Activated T-cell treated with anti-CD3 and anti-CD28 coated beads for 24 hours (primary cell): ENCODE results near the gene TMEM163.

Experiments used
- DNase-seq: peaks from one replicate; pipeline ENCODE4 v3.0.0-alpha.2; 2020; ENCODE audit warnings: low read depth

TMEM163 gene

DNA sequence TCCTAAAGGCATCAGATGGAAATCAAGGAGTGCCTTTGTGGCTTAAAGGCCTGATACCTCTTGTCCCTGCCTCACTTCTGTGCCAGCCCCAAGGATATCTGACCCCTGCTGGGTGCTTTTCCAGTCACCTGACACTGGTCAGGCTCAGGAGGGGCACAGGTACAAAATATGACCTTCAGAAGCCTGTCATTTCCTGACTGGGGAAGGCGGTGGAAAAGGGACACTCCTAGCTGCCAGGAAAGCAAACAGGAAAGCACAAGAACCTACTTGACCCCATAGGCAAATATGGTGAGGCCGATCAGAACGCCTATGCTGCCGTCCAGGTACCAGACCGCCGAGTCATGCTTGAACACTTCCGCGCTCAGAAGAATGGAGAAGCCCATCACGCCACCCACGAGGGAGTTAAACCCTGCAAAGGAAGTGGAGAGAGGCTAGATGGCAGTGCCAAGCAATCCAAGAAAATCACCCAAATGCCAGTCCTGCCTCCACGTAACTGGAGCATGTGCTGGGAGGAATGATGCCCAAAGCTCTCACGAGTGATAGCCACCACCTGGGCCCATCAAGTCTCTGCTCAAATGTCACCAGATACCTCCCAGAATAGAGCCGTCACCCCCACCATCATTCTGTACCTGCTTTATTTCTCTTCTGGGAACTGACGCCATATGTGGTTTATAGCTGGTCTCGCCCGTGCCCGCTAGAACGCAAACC lies 260.9 kb downstream of the TMEM163 start:
- DNase-seq: no peak

DNA sequence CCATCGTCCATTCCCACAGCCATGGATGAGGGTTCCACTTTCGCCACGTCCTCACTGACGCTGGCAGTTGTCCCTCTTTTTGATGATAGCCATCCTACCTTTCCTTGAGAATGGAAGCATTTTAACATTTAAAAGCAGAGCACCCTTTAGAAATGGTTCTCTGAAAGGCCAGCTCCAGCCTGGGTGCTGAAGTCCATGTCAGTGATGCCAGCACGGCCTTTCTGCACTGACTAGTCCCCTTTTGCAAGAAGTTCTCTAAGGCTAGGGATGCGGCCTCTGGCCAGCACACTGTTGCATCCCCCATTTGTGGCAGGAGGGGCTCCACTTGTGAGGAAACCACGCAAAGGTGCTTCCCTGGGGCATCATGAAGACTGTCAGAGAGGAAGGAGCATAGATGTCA lies 261.4 kb downstream of the TMEM163 start:
- no peak for DNase-seq

- no peak for DNase-seq
Measured at GRCh38 chr2:134455426-134455825, 263.4 kb downstream of the TMEM163 start.

DNA sequence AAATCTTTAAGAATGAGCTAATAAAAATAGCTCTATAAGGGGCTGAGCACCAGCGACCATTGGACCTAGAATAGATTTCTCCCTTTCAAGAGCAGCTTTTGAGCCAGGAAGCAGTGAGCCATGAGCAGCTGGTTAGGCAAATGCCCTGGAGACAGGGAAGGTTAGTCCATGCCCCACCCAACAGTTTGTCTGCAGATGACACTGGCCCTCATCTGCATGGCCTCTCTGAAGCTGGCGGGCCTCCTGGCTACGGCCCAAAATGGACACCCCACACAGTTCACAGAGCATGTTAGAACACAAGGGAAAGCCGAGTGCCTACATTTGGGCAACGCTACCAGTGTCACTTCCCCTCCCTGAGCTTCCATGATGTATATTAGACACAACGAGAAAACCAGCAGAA lies 263.9 kb downstream of the TMEM163 start:
- no peak for DNase-seq

DNA sequence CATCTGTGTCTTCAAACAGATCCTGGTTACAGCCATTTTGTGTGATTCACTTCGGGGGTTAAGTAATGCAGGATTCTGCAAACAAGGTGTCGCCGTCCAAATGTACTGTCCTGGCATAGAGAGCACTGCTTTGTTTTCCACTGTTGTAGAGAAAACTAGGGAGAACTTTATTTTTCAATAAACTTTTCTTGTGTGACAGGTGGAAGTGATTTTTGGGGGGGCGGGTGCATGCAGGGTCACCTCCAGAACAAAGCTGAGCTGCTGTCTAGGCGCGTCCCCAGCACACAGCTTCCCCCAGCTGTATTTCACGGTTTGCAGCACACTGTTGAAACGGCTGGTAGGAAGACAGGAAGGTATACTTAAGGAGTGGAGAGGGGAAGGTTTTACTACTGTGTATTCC lies 264.4 kb downstream of the TMEM163 start:
- DNase-seq: no peak

DNA sequence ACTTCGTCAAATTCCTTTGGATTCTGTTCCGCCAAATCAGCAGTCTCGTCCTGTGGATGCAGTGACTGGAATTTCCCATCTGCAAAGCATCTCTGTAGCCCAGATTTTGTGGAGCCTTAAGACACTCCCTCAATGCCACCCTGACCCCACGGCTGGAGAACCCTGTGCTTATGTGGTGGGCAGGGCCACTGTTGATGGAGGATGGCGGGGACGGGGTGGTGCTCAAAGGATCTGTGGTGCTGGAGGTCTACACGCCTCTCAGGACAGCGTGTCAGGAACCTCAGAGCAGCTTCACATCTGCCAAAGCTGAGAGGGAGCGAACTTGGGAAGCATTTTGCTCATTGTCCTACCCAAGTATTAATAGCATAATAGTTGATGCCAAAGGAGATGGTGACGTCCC lies 264.8 kb downstream of the TMEM163 start:
- no peak for DNase-seq

DNA sequence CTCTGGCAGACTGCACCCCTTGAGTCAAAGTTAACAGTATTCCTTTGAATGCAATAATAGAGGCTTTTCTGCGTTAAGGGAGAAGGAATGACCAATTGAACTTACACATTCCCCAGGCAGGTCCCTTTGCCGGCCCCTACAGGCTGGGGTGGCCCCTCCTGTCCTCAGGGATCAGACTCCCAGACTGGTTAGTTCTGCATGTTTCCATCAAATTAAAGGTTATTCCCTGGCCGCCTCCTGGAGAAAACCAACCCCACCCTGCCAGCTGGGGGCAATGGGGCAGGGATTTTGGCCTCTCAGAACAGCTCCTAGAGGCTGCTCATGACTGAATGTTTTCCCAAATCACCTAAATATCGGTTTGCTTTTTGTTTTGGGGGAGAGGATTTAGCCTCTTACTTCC lies 265.3 kb downstream of the TMEM163 start:
- no peak for DNase-seq

GRCh38 chr2:134452042-134452733 lies 266.6 kb downstream of the TMEM163 start:
- no peak for DNase-seq

GRCh38 chr2:134451347-134451630 lies 267.5 kb downstream of the TMEM163 start:
- no peak for DNase-seq

DNA sequence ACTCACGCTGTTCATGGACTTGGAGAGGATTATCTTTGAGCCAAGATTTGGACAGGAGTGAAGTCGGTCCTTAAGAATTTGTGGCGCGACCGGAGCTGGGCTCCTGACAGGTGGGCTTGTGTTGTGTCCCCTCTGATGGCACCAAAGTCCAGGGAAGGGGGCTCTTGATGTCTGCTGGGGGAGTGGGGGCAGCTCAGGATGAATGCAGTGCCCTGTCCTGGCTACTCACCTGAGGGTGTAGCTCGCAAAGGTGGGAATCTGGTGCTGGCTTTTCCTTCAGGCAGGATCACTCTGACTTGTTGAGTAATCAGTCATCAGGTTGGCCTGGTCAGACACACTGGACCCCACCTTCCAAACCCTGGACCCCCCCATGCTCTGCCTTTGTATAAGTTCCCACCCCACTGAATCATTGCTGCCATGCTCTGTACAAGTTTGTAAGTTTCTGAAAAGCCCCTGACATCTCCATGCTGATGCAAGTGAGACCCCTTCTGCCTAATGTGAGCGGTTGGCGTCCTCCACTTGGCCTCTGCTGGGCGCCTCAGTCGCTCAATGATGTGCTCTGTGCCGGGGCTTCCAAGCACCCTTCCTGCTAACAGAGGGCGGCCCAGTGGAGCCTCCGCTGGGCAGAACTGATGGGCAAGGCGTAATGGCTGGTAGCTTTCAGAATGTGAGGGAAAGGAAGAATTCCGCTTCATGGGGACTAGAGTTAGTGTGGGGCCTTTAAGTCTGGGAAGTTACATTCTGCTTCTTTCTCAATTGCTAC lies 268.9 kb downstream of the TMEM163 start:
- DNase-seq: no peak

DNA sequence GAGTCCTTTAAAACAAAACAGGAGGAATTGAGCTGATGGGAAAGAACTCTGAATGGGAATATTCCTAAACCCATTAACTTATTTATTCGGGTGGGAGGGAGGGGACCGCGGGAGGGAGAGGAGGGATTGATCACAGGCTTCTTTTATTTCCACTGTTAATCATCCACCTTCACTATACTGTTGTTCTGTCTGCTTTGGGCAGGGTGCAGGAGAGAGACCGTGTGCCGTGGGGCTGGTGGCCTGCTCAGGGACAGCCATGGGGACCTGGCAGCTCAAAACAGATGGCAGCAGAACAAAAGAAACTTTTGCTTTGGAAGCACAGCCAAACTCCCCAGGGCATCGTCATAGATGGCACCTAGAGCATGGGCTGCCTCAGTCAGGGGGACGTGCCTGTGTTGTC lies 269.6 kb downstream of the TMEM163 start:
- no peak for DNase-seq

GRCh38 chr2:134448650-134449049 lies 270.1 kb downstream of the TMEM163 start:
- DNase-seq: no peak

DNA sequence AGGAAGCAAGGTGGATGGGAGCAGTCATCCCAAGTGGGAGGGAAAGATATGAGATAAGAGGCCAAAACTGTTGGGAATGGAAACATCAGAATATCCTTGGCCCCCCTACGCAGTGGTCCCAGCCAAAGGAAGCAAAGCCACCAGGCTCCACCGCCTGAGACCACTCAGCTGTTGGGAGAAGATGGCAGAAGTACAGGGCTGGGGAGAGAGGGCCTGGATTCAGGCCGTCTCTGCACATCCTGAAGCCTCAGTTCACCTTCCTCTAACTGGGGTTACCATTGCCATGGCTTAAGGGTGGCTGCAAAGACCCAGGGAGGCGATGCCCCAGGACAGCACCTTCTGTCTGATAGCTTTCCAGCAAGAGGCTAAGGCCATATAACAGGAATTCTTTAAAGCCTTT lies 271.1 kb downstream of the TMEM163 start:
- DNase-seq: no peak

- no peak for DNase-seq
Measured at GRCh38 chr2:134446383-134447017, 272.3 kb downstream of the TMEM163 start.

- DNase-seq: no peak
Measured at GRCh38 chr2:134445985-134446382, 272.8 kb downstream of the TMEM163 start.

DNA sequence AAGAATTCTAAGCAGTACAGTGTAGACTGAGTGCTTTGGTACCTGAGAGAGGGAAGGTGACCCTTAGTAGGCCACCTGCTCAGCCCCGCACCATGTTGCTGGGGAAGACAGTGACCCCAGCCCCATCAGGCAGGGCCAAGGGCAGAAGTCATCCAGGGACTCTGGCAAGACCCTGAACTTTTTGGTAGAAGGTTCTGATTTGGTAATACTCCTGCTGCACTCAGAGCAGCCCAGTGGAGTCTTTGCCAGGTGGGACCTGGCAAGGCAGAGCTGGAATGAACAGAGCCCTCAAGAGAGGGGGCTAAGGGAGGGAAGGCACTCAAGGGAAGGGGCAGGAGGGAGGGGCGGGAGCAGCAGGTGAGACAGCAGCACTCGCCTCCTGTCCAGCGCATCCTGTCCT lies 273.7 kb downstream of the TMEM163 start:
- DNase-seq: no peak

GRCh38 chr2:134443814-134444480 lies 274.9 kb downstream of the TMEM163 start:
- DNase-seq: no peak

GRCh38 chr2:134441153-134441863 lies 277.5 kb downstream of the TMEM163 start:
- DNase-seq: no peak

- DNase-seq: no peak
Measured at GRCh38 chr2:134440336-134440909, 278.4 kb downstream of the TMEM163 start.

DNA sequence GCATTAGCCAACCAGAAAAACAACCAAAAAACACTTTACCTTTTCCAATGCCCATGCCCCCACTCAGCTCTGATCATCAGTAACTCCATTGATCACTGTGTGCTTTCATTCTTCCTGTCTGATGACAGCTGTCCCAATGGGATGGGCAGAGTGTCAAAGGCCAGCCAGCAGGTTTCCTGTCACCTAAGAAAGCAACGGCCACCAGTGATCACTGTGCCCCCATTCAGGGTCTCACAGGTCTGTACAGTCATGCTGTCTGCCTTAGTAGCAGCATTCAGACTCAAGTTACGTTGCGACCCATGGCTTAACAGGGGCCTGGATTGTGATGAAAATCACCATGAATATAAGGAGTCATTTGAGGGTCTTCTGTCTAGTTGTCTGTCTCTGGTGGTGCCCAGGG lies 280.4 kb downstream of the TMEM163 start:
- no peak for DNase-seq

- no peak for DNase-seq
Measured at GRCh38 chr2:134436706-134437105, 282.1 kb downstream of the TMEM163 start.
